Mesenchymal stem cell (in vitro differentiated cells and primary cell): ENCODE measurements around the gene MS4A8.

Source experiments
- DNase-seq: peaks from one replicate; pipeline ENCODE4 v3.0.0-alpha.2; 2013
- H2AFZ ChIP-seq: one replicate; pipeline ENCODE4 v1.6.1; 2013; ENCODE audit warnings: low read depth, mild to moderate bottlenecking, control low read depth, inconsistent platforms, low read length, moderate library complexity
- H2AK5ac ChIP-seq: 2 replicates; pipeline ENCODE4 v1.6.1; 2013; ENCODE audit warnings: low read length, moderate library complexity, mild to moderate bottlenecking, inconsistent platforms; ENCODE audit not compliant: severe bottlenecking
- H2BK120ac ChIP-seq: one replicate; pipeline ENCODE4 v1.6.1; 2013; ENCODE audit warnings: low read depth, mild to moderate bottlenecking, inconsistent platforms, low read length, moderate library complexity
- H2BK12ac ChIP-seq, 2 experiments: one replicate each; pipeline ENCODE4 v1.6.1; 2013; ENCODE audit warnings: inconsistent platforms in 2 of 2, low read length in 2 of 2, mild to moderate bottlenecking in 2 of 2, moderate library complexity in 2 of 2, control low read depth in 1 of 2
- H2BK15ac ChIP-seq: one replicate; pipeline ENCODE4 v1.6.1; 2013; ENCODE audit warnings: mild to moderate bottlenecking, low read depth, inconsistent platforms; ENCODE audit not compliant: poor library complexity, severe bottlenecking
- H2BK5ac ChIP-seq: 2 replicates; pipeline ENCODE4 v1.6.1; 2013; ENCODE audit warnings: low read depth, mild to moderate bottlenecking, low read length, control low read depth, inconsistent platforms; ENCODE audit not compliant: poor library complexity, severe bottlenecking
- H3K14ac ChIP-seq, 2 experiments: one replicate each; pipeline ENCODE4 v1.6.1; 2013; ENCODE audit warnings: inconsistent platforms in 2 of 2, low read length in 2 of 2, control low read depth in 1 of 2, mild to moderate bottlenecking in 1 of 2, moderate library complexity in 1 of 2
- H3K18ac ChIP-seq, 2 experiments: one replicate each; pipeline ENCODE4 v1.6.1; 2013; ENCODE audit warnings: inconsistent platforms in 2 of 2, low read length in 2 of 2, control low read depth in 1 of 2, low read depth in 1 of 2, mild to moderate bottlenecking in 1 of 2
- H3K23ac ChIP-seq, 2 experiments: one replicate each; pipeline ENCODE4 v1.6.1; 2013; ENCODE audit warnings: inconsistent platforms in 2 of 2, low read length in 2 of 2, mild to moderate bottlenecking in 2 of 2, moderate library complexity in 2 of 2, control low read depth in 1 of 2
- H3K27ac ChIP-seq: 2 replicates; pipeline ENCODE4 v1.5.1; 2013; ENCODE audit warnings: mild to moderate bottlenecking, moderate library complexity, low read length, control low read depth, inconsistent platforms; ENCODE audit not compliant: poor library complexity, severe bottlenecking
- H3K27me3 ChIP-seq, 2 experiments: 2 replicates each; pipeline versions ENCODE4 v1.6.1 to v1.7.0; 2013; ENCODE audit warnings: low read length in 2 of 2, mild to moderate bottlenecking in 2 of 2, moderate library complexity in 2 of 2, control low read depth in 1 of 2, inconsistent platforms in 1 of 2; ENCODE audit not compliant: control insufficient read depth in 1 of 2, insufficient read depth in 1 of 2
- H3K36me3 ChIP-seq, 2 experiments: 2 replicates each; pipeline versions ENCODE4 v1.6.1 to v1.7.0; 2013; ENCODE audit warnings: low read length in 2 of 2, control low read depth in 1 of 2, inconsistent platforms in 1 of 2, low read depth in 1 of 2, mild to moderate bottlenecking in 1 of 2; ENCODE audit not compliant: insufficient read depth in 2 of 2, control insufficient read depth in 1 of 2
- H3K4ac ChIP-seq, 2 experiments: one replicate each; pipeline ENCODE4 v1.6.1; 2013; ENCODE audit warnings: inconsistent platforms in 2 of 2, low read length in 2 of 2, mild to moderate bottlenecking in 2 of 2, moderate library complexity in 2 of 2, control low read depth in 1 of 2, low read depth in 1 of 2
- H3K4me1 ChIP-seq: 2 replicates; pipeline ENCODE4 v1.6.1; 2013; ENCODE audit warnings: low read depth, low read length, control low read depth; ENCODE audit not compliant: control insufficient read depth, insufficient read depth
- H3K4me2 ChIP-seq: 2 replicates; pipeline ENCODE4 v1.6.1; 2013; ENCODE audit warnings: low read length, mild to moderate bottlenecking, inconsistent platforms; ENCODE audit not compliant: poor library complexity, severe bottlenecking
- H3K4me3 ChIP-seq, 2 experiments: 2 replicates each; pipeline versions ENCODE4 v1.5.1 to v1.7.0; 2013; ENCODE audit warnings: low read length in 2 of 2, mild to moderate bottlenecking in 2 of 2, control low read depth in 1 of 2, low read depth in 1 of 2; ENCODE audit not compliant: insufficient read depth in 1 of 2
- H3K79me1 ChIP-seq: replicated peaks from 2 replicates; pipeline ENCODE4 v1.6.1; 2013; ENCODE audit warnings: mild to moderate bottlenecking, control low read depth, low read length, inconsistent platforms; ENCODE audit not compliant: poor library complexity, severe bottlenecking
- H3K9ac ChIP-seq: 2 replicates; pipeline ENCODE4 v1.7.0; 2013; ENCODE audit warnings: mild to moderate bottlenecking, low read length, moderate library complexity
- H3K9me3 ChIP-seq: 2 replicates; pipeline ENCODE4 v1.7.0; 2013; ENCODE audit warnings: mild to moderate bottlenecking, low read length; ENCODE audit not compliant: control insufficient read depth
- H4K8ac ChIP-seq: one replicate; pipeline ENCODE4 v1.6.1; 2013; ENCODE audit warnings: inconsistent platforms, mild to moderate bottlenecking, low read length, moderate library complexity
- H4K91ac ChIP-seq: one replicate; pipeline ENCODE4 v1.6.1; 2013; ENCODE audit warnings: mild to moderate bottlenecking, low read length, inconsistent platforms
- WGBS: methylation state at CpG from one replicate; pipeline ENCODE4 v1.1.7; 2013; ENCODE audit warnings: mixed read lengths; 5-methylcytosine and 5-hydroxymethylcytosine counted together

The MS4A8 gene

DNA sequence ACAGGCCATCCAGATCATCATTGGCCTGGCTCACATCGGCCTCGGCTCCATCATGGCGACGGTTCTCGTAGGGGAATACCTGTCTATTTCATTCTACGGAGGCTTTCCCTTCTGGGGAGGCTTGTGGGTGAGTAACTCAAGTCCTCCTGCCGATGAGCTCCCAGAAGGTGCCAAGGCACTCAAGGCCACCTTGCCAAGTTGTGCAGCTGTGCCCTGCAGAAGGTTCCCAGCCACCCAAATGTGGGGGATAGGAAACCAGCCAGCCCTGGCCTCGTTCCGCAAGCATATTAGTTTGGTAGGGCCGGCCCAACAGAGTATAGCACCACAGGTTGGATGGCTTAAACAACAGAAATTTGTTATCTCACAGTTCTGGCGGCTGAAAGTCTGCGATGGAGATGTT is 4.0 kb downstream of the MS4A8 start:
- no peak for DNase-seq

DNA sequence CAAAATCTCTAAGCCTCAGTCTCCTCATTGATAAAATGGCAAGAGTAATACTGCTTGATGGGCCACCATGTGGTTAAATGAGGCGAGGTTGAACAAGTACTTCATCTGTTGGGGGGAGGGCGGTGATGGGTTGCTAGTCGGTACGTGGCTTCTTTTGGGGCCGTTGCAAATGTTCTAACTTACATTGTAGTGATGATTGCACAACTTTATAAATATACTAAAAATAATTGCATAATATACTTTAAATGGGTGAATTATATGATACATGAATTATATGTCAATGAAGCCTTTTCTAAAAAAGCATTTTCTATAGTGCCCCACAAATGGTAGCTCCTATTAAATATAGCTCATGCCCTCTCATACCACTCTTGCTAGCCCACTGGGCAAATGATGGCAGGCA is 6.5 kb downstream of the MS4A8 start:
- Histone ChIP-seq H2BK5ac (no peak overlapping the region), H3K27me3 (peaks cover 0 to 14% of the 10 kb centered on the region in 2 experiments), H2BK120ac (no peak overlapping the region), H3K9ac (no peak overlapping the region), H3K18ac (no peak overlapping the region), H4K91ac (no peak overlapping the region), H3K4ac (no peak overlapping the region), H3K4me2 (no peak overlapping the region), H3K4me3 (no peak overlapping the region), H3K4me1 (no peaks in the 10 kb centered on the region), H3K14ac (no peak overlapping the region), H3K9me3 (no peaks in the 10 kb centered on the region), H2AFZ (no peak overlapping the region), H3K23ac (no peak overlapping the region), H4K8ac (no peak overlapping the region), H2BK12ac (no peak overlapping the region), H2BK15ac (no peak overlapping the region), H3K79me1 (no peaks in the 10 kb centered on the region), H3K36me3 (no peaks in the 10 kb centered on the region), H2AK5ac (no peak overlapping the region), H3K27ac (no peak overlapping the region)
- 91% methylated on average over 2 of the region's 5 CpGs for WGBS
- no peak for DNase-seq

More for the DNA sequence above, 4.0 kb downstream of the MS4A8 start:
- Histone ChIP-seq H2AFZ (no peak overlapping the region), H2BK5ac (no peak overlapping the region), H3K23ac (no peak overlapping the region), H3K14ac (no peak overlapping the region), H3K4ac (no peak overlapping the region), H4K91ac (no peak overlapping the region), H3K79me1 (no peaks in the 10 kb centered on the region), H3K27ac (no peak overlapping the region), H3K36me3 (no peaks in the 10 kb centered on the region), H3K4me3 (no peak overlapping the region), H3K18ac (no peak overlapping the region), H3K9ac (no peak overlapping the region), H3K4me1 (no peaks in the 10 kb centered on the region), H2BK120ac (no peak overlapping the region), H2BK12ac (no peak overlapping the region), H3K9me3 (no peaks in the 10 kb centered on the region), H3K4me2 (no peak overlapping the region), H4K8ac (no peak overlapping the region), H2BK15ac (no peak overlapping the region), H3K27me3 (no peaks in the 10 kb centered on the region), H2AK5ac (no peak overlapping the region)
- WGBS, result 88% methylated on average over 12 of the region's 12 CpGs

DNA sequence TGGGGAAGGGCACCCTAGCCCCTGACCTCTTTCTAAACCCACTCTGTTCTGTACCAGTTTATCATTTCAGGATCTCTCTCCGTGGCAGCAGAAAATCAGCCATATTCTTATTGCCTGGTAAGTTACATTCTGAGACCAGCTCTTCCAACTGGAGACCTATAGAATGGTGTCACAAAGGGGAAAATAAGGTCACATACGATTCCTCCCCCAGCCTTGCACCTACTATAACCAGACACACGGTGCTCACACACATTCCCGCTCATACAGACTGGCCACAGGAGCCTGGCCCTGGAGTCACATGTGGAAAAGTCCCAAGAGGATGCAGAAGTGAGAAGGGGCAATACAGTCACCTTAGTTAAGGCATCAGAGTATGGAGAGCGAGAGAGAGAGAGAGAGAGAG is 7.5 kb downstream of the MS4A8 start:
- no peak overlapping the region for H3K23ac ChIP-seq
- peaks cover 5 to 15% of the 10 kb centered on the region in 2 experiments for H3K27me3 ChIP-seq
- no peak overlapping the region for H3K4me2 ChIP-seq

DNA sequence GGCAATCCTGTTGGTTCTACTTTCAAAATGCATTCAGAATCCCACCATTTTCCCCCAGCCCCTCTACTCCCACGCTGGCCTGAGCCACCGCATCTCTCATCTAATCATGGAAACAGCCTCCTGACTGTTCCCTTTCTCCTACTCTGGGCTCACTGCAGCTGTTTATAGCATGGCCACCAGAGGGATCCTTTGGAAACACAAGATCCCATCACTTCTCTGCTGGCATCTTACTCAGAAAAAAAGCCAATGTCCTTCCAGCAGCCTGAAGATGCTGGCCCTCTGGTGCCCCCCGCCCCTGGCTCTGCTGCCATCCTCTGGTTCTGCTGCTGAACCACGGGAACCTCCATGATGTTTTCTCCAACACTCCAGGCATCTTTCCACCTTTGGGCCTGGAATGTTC is 11.1 kb downstream of the MS4A8 start:
- H3K14ac ChIP-seq, result no peak overlapping the region
- no peak overlapping the region for H3K18ac ChIP-seq
- no peak overlapping the region for H4K8ac ChIP-seq
- no peaks in the 10 kb centered on the region for H3K4me1 ChIP-seq
- DNase-seq, result no peak
- H3K36me3 ChIP-seq, result no peaks in the 10 kb centered on the region
- no peak overlapping the region for H3K4me3 ChIP-seq
- no peak overlapping the region for H2BK15ac ChIP-seq
- no peaks in the 10 kb centered on the region for H3K9me3 ChIP-seq
- no peaks in the 10 kb centered on the region for H3K79me1 ChIP-seq
- no peak overlapping the region for H2BK12ac ChIP-seq
- H2BK5ac ChIP-seq, result no peak overlapping the region
- no peak overlapping the region for H2BK120ac ChIP-seq
- H3K27me3 ChIP-seq, result peaks cover 7 to 15% of the 10 kb centered on the region in 2 experiments
- H3K23ac ChIP-seq, result no peak overlapping the region
- no peak overlapping the region for H2AK5ac ChIP-seq
- WGBS, result 38% methylated on average over 4 of the region's 4 CpGs
- no peak overlapping the region for H4K91ac ChIP-seq
- H3K9ac ChIP-seq, result no peak overlapping the region
- no peak overlapping the region for H3K4ac ChIP-seq
- no peak overlapping the region for H3K4me2 ChIP-seq
- H2AFZ ChIP-seq, result no peak overlapping the region
- no peak overlapping the region for H3K27ac ChIP-seq

More for the DNA sequence above, 7.5 kb downstream of the MS4A8 start:
- H4K8ac ChIP-seq, result no peak overlapping the region
- no peak overlapping the region for H2BK120ac ChIP-seq
- H4K91ac ChIP-seq, result no peak overlapping the region
- no peak overlapping the region for H2BK15ac ChIP-seq
- H2BK5ac ChIP-seq, result no peak overlapping the region
- H3K36me3 ChIP-seq, result no peaks in the 10 kb centered on the region
- 60% methylated on average over 3 of the region's 5 CpGs for WGBS
- no peak overlapping the region for H2BK12ac ChIP-seq
- DNase-seq, result no peak
- no peaks in the 10 kb centered on the region for H3K79me1 ChIP-seq
- no peak overlapping the region for H3K27ac ChIP-seq
- H3K18ac ChIP-seq, result no peak overlapping the region
- H3K9ac ChIP-seq, result no peak overlapping the region
- H2AK5ac ChIP-seq, result no peak overlapping the region
- H3K4me3 ChIP-seq, result no peak overlapping the region
- no peak overlapping the region for H3K4ac ChIP-seq
- no peaks in the 10 kb centered on the region for H3K9me3 ChIP-seq
- no peak overlapping the region for H2AFZ ChIP-seq
- H3K14ac ChIP-seq, result no peak overlapping the region
- H3K4me1 ChIP-seq, result no peaks in the 10 kb centered on the region
